Naive B cell (primary cell): ENCODE measurements around the gene RAD23A. TPM values are rescaled to one million over a fixed set of nuclear protein-coding genes. Genes with fewer than 3 reads are reported as not detected.
A peak's percentile ranks its signal among the peaks of the same experiment; 100 is the strongest.
"Not testable (repeated sequence)": the region's sequence is repeated elsewhere in the genome, so short reads cannot be mapped to it uniquely, and the experiment has no call there.

ENCODE experiments used
- ATAC-seq, 2 donors: fragments of 150-1000 bp; cut with Tn5 transposase; 2 replicates each; pipeline ENCODE4 v1.10.0; 2021; ENCODE audit warnings: low read depth in 2 of 2, mild to moderate bottlenecking in 2 of 2, moderate library complexity in 2 of 2
- DNase-seq: peaks from one replicate; pipeline ENCODE4 v3.0.0; 2022
- H3K27ac Mint-ChIP-seq, 6 donors: one replicate each; pipeline ENCODE4 v1.8.0; 2020 to 2022; ENCODE audit warnings: mild to moderate bottlenecking in 6 of 6, mixed read lengths in 6 of 6, moderate library complexity in 5 of 6, inconsistent platforms in 2 of 6
- H3K27me3 Mint-ChIP-seq, 3 donors: one replicate each; pipeline ENCODE4 v1.8.0; 2021 to 2022; ENCODE audit warnings: mixed read lengths in 3 of 3, mild to moderate bottlenecking in 1 of 3
- H3K36me3 Mint-ChIP-seq, 2 donors: one replicate each; pipeline ENCODE4 v1.8.0; 2020 to 2022; ENCODE audit warnings: mixed read lengths in 2 of 2, inconsistent platforms in 1 of 2, mild to moderate bottlenecking in 1 of 2
- H3K4me1 Mint-ChIP-seq, 3 donors: one replicate each; pipeline ENCODE4 v1.8.0; 2020 to 2022; ENCODE audit warnings: mixed read lengths in 3 of 3, inconsistent platforms in 1 of 3, mild to moderate bottlenecking in 1 of 3, moderate library complexity in 1 of 3
- H3K4me3 Mint-ChIP-seq, 8 donors: one replicate each; pipeline ENCODE4 v1.8.0; 2020 to 2022; ENCODE audit warnings: mild to moderate bottlenecking in 8 of 8, mixed read lengths in 8 of 8, moderate library complexity in 8 of 8, inconsistent platforms in 2 of 8
- H3K9me3 Mint-ChIP-seq, 7 donors: one replicate each; pipeline ENCODE4 v1.8.0; 2020 to 2022; ENCODE audit warnings: mixed read lengths in 7 of 7, mild to moderate bottlenecking in 5 of 7, inconsistent platforms in 2 of 7, moderate library complexity in 1 of 7
- polyA plus RNA-seq, 6 donors: library from polyadenylated mRNA; unstranded; fragments of 300-500 nt; fragmentation: Illumina TruSeq; gene quantifications; one replicate each; pipeline ENCODE4 v1.2.3, GENCODE V29; 2021; ENCODE audit warnings: low read depth in 6 of 6

The RAD23A gene
- 100 to 1,000 TPM in 3 of 6 donors, 10 to 100 TPM in 3; 82.9 to 119 (median 99.3) TPM for polyA plus RNA-seq

- Mint-ChIP-seq H3K27ac (peak within 1 kb of the TSS; percentile 96 to 100 (median 98)), H3K4me1 (peaks cover 27 to 72% (median 49%) of the 10 kb centered on the region in 3 donors), H3K4me3 (peak within 1 kb of the TSS; percentile 90 to 97 (median 94)), H3K36me3 (peaks cover 9 to 21% of the 10 kb centered on the region in 2 donors), H3K9me3 (peaks cover 0 to 3% (median 0%) of the 10 kb centered on the region in 7 donors), H3K27me3 (no peaks in the 10 kb centered on the region)
- DNase-seq (peak; percentile 97), ATAC-seq (peak; percentile 78 to 85)
Measured at GRCh38 chr19:12945479-12946091, at the start of gene RAD23A. Gene RAD23A (plus strand): TSS chr19:12945862. CDS start chr19:12945949, 87 bp downstream.

GRCh38 chr19:12896460-12896859 is 49.2 kb upstream of the RAD23A start:
- Mint-ChIP-seq H3K36me3 (peaks cover 10 to 15% of the 10 kb centered on the region in 2 donors), H3K27me3 (no peaks in the 10 kb centered on the region), H3K27ac (no peak overlapping the region), H3K4me1 (peaks cover 10 to 15% (median 11%) of the 10 kb centered on the region in 3 donors), H3K9me3 (no peaks in the 10 kb centered on the region), H3K4me3 (no peak overlapping the region)
- DNase-seq = no peak
- ATAC-seq = no peak

DNA sequence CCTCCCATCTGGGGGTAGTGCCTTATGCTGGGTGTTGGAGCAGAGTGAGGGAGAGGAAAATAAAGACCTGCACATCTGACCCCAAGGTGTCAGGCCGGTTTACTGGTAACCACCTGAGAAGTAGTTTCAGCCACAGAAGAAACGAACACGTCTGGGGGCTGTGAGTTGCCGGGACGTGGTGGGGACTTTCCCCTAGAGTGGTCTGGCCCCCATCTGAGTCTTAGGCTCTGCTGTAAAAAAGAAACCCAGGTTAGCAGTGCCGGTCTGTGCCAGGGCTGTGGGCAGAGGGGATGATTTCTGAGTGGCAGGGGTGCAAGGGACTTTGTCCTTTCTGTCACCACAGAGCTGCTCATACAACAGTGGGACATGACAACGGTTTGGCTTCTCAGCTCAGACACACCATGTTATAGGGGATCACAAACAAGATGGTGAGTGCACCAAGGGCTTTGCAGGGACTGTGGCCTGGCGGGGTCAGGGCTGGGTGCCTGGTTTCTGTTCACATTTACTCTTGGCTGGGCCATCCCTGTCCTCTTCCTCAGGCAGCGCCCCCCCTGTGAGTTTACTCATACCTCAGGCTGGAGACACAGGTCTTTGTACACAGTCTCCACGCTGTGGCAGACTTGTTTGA is 45.7 kb upstream of the RAD23A start:
- H3K36me3 Mint-ChIP-seq = peaks cover 0 to 3% of the 10 kb centered on the region in 2 donors
- peaks cover 0 to 1% (median 0%) of the 10 kb centered on the region in 3 donors for H3K4me1 Mint-ChIP-seq
- H3K27me3 Mint-ChIP-seq = no peaks in the 10 kb centered on the region
- ATAC-seq (no peak), DNase-seq (no peak)
- H3K4me3 Mint-ChIP-seq = no peak overlapping the region
- no peaks in the 10 kb centered on the region for H3K9me3 Mint-ChIP-seq
- peak overlapping the region in 2 of 6 donors; percentile 60 to 61 for H3K27ac Mint-ChIP-seq

- Mint-ChIP-seq H3K36me3 (no peaks in the 10 kb centered on the region), H3K27ac (no peak overlapping the region), H3K4me3 (no peak overlapping the region), H3K9me3 (no peaks in the 10 kb centered on the region), H3K4me1 (no peaks in the 10 kb centered on the region), H3K27me3 (no peaks in the 10 kb centered on the region)
- ATAC-seq (no peak), DNase-seq (no peak)
Measured at GRCh38 chr19:12907166-12907565, 38.5 kb upstream of the RAD23A start.

DNA sequence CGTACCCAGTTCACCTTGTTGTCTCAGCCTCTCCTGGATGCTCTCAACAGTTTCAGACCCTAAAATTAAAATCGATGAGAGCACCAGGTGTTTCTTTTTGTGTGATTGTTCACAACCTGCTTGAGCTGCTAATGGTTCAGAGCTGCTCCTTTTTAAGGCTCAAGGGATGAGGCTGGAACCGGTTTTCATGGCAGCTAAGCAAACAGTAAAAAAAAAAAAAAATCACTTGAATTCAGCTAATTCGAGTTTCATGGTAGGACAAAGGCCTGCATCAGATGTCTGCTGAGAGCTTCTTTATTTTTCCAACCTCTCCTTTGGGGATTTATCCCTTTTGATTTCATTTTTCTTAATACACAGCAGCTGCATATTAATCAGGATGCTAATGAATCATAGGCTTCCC is 33.1 kb upstream of the RAD23A start:
- Mint-ChIP-seq H3K27ac (no peak overlapping the region), H3K9me3 (no peaks in the 10 kb centered on the region), H3K27me3 (no peaks in the 10 kb centered on the region), H3K4me3 (no peak overlapping the region), H3K36me3 (no peaks in the 10 kb centered on the region), H3K4me1 (peaks cover 9 to 17% (median 17%) of the 10 kb centered on the region in 3 donors)
- ATAC-seq (no peak), DNase-seq (no peak)

DNA sequence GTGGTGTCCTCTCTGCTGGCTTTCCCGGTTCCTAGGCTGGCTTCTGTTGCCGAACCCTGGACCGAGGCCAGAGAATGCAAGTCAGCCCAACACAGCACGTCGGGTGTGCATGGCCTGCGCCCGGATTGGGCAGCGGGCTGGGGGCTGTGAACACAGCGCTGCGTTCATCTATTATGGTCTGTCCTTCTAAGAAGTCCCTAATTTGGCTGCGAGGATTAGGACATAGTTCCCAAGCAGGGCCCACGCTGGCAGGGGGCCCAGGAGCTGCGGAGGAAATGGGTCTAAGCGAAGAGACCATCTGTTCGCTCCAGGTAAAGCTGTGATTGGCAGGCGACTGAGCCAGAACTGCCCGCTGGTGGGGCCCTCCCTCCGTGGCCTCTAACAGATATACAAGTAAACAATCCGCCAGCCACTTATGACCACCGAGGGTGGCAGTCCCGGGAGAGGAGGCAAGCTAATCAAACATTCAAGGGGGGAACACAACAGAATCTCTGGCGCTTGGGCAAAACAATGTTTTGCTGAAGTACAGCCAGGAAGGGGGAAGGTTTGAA is 32.6 kb upstream of the RAD23A start:
- Mint-ChIP-seq H3K9me3 (no peaks in the 10 kb centered on the region), H3K4me3 (peak overlapping the region in 2 of 8 donors; percentile 24 to 53), H3K27me3 (no peaks in the 10 kb centered on the region), H3K36me3 (no peaks in the 10 kb centered on the region), H3K4me1 (peaks cover 9 to 17% (median 17%) of the 10 kb centered on the region in 3 donors), H3K27ac (no peak overlapping the region)
- DNase-seq = no peak
- ATAC-seq = no peak

DNA sequence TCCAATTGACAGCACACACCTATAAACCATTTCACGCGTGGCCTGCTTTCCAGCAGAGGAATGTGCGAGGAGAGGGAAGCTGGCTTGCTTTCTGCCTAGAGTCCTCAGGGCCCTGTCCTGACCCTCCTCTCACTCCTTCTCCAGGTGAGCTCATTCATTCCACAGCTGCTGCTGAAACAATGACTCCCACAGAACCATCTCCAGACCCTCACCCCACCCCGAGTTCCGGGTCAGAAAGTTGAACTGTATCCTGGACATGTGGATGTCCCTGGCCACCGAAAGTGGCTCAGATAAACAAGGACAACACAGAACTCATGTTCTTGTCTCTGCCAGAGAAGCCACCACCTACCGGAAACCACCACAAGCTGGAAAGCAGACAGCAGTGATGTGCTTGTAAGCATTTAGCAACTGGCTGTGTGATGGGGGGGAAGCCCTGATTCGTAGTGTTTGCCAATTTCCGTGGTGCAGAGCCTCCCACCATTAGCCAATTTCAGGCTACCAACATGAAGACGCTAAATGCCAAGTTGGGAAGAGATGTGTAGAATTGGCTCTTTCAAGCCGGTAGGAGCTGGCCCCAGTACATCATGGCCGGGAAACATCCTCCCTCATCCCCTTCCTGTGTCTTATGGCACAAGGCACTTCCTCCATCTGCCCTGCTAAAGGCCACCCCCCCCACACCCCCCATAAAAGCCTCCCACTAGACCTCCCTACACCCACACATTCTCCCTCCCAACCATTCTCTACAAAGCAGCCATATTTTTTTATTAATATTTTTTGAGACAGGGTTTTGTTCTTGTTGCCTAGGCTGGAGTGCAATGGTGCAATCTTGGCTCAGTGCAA is 31.6 kb upstream of the RAD23A start:
- H3K4me3 Mint-ChIP-seq = peak overlapping the region in 6 of 8 donors; percentile 27 to 68 (median 56)
- no peak for DNase-seq
- peak; percentile 79 to 84 for ATAC-seq
- H3K9me3 Mint-ChIP-seq = no peaks in the 10 kb centered on the region
- peak overlapping the region; percentile 23 to 95 (median 63) for H3K27ac Mint-ChIP-seq
- H3K27me3 Mint-ChIP-seq = no peaks in the 10 kb centered on the region
- no peaks in the 10 kb centered on the region for H3K36me3 Mint-ChIP-seq
- H3K4me1 Mint-ChIP-seq = peaks cover 11 to 24% (median 21%) of the 10 kb centered on the region in 3 donors

GRCh38 chr19:12915860-12916259 is 29.8 kb upstream of the RAD23A start:
- H3K36me3 Mint-ChIP-seq, H3K27ac Mint-ChIP-seq, DNase-seq, ATAC-seq, H3K9me3 Mint-ChIP-seq, H3K27me3 Mint-ChIP-seq: not testable (repeated sequence)
- H3K4me3 Mint-ChIP-seq = peak overlapping the region in 2 of 8 donors; percentile 18 to 89
- peaks cover 18 to 29% (median 29%) of the 10 kb centered on the region in 3 donors for H3K4me1 Mint-ChIP-seq

DNA sequence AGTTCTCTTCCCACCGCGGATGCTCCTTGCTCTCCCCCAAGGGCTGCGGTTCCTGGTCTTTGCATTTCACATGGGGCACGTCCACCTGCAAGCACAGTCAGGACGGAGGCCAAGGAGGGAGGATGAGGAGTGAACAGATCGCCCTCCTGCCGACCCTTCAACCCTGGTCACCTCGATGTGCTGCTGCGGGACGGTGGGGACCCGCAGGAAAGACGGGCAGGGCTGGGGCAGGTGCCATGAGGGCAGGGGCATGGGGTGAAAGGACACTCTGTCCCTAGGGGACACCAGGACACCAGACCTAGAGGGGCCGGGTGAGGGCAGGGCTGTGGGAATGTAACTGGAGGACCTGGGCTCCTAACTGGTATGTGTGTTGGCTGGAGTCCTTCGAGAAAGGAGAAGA is 27.4 kb upstream of the RAD23A start:
- Mint-ChIP-seq H3K36me3 (peaks cover 5 to 7% of the 10 kb centered on the region in 2 donors), H3K4me1 (peaks cover 22 to 26% (median 25%) of the 10 kb centered on the region in 3 donors), H3K27ac (peak overlapping the region in 3 of 6 donors; percentile 93 to 95 (median 95)), H3K27me3 (no peaks in the 10 kb centered on the region), H3K4me3 (peak overlapping the region in 3 of 8 donors; percentile 67 to 84 (median 78)), H3K9me3 (no peaks in the 10 kb centered on the region)
- ATAC-seq = no peak
- DNase-seq = no peak

- H3K27ac Mint-ChIP-seq = peak overlapping the region in 3 of 6 donors; percentile 67 to 95 (median 94)
- ATAC-seq (no peak), DNase-seq (no peak)
- no peaks in the 10 kb centered on the region for H3K27me3 Mint-ChIP-seq
- H3K9me3 Mint-ChIP-seq = no peaks in the 10 kb centered on the region
- peaks cover 12 to 14% (median 12%) of the 10 kb centered on the region in 3 donors for H3K4me1 Mint-ChIP-seq
- H3K4me3 Mint-ChIP-seq = no peak overlapping the region
- peaks cover 5 to 9% of the 10 kb centered on the region in 2 donors for H3K36me3 Mint-ChIP-seq
Measured at GRCh38 chr19:12921047-12921446, 24.6 kb upstream of the RAD23A start.

GRCh38 chr19:12922959-12923358 is 22.7 kb upstream of the RAD23A start:
- Mint-ChIP-seq H3K27me3 (no peaks in the 10 kb centered on the region), H3K9me3 (no peaks in the 10 kb centered on the region), H3K4me3 (peak overlapping the region in 1 of 8 donors; percentile 19), H3K4me1 (peaks cover 12 to 17% (median 12%) of the 10 kb centered on the region in 3 donors), H3K36me3 (peaks cover 5 to 9% of the 10 kb centered on the region in 2 donors), H3K27ac (peak overlapping the region in 1 of 6 donors; percentile 82)
- ATAC-seq (no peak), DNase-seq (no peak)

DNA sequence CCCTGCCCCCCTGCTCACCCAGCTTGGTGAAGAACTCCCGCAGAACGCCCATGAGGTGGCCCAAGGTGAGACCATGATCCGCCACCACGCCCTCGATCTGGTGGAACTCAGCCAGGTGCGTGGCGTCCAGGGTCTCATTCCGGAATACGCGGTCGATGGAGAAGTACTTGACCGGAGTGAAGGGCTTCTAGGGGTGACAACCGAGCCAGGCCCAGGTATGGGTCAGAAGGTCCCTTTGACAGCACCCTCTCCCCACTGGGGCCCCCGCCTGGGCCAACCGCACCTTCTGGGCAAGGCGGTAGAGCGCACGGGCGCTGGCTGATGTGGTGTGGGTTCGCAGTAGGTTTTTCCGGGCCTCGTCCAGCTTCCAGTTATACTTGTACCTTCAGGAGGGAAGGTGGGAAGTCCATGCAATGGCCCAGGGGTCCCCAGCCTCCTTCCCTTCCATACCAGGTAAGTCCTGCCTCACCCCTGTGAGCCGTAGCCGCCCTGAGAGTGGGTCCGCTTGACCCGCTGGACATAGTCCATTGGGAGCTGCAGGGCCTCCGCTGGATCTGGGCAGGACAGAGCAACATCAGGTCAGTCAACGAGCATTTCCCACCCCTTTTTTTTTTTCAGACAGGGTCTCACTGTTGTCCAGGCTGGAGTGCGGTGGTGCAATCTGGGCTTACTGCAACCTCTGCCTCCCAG is 20.9 kb upstream of the RAD23A start:
- peaks cover 9 to 10% of the 10 kb centered on the region in 2 donors for H3K36me3 Mint-ChIP-seq
- H3K4me1 Mint-ChIP-seq = peaks cover 0 to 16% (median 3%) of the 10 kb centered on the region in 3 donors
- DNase-seq = no peak
- no peak for ATAC-seq
- no peaks in the 10 kb centered on the region for H3K9me3 Mint-ChIP-seq
- H3K27ac Mint-ChIP-seq = no peak overlapping the region
- H3K4me3 Mint-ChIP-seq = no peak overlapping the region
- no peaks in the 10 kb centered on the region for H3K27me3 Mint-ChIP-seq
